NT2/D1 (cell line): Measurements from ENCODE around the gene POLR2M.

Source experiments
- SUZ12 ChIP-seq: IDR thresholded peaks from 2 replicates; pipeline ENCODE4 v1.6.1; 2011; ENCODE audit not compliant: insufficient read length, insufficient read depth; ENCODE audit errors: extremely low read depth
- YY1 ChIP-seq: IDR thresholded peaks from 2 replicates; pipeline ENCODE4 v1.6.1; 2011; ENCODE audit not compliant: insufficient read length, insufficient read depth
- ZNF274 ChIP-seq: IDR thresholded peaks from 2 replicates; pipeline ENCODE4 v1.6.1; 2011; ENCODE audit warnings: mild to moderate bottlenecking, low read depth, low read length

DNA sequence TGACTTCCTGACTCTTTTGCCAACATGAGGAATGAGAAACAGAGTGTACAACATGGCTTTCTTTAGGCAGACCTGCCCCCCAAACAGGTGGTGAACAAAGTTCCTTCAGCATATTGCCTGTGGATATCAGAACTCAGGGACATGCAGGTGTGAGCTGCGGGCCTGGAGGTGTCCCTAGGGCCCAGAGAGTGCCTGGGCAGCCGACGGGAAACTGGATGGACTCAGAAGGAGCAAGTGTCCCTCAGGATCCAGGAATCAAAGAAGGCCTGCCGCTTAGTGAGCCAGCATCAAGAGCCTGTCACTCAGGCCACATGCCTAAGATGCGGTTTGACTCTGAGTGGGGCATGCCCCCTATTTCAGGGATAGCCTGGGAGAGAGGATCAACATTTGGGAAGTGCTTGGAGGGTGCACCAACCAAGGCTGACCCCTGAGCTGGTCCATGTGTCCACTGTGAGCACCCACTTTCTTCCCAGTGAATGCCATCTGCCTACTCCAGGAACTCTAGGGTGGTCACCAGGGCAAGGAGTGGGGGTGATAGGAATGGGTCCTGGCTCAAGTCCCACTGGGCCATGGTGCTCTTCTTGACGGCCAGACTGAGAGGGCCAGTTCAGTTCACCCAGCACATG is 16.1 kb upstream of the POLR2M start:
- TF ChIP-seq YY1 (no peak), ZNF274 (no peak), SUZ12 (no peak)
